Hepatocyte (in vitro differentiated cells): ENCODE measurements around the gene RBM4B. TPM values are rescaled to one million over a fixed set of nuclear protein-coding genes. Genes with fewer than 3 reads are reported as not detected.
A peak's percentile ranks its signal among the peaks of the same experiment; 100 is the strongest.

Source experiments
- DNase-seq: peaks from one replicate; pipeline ENCODE4 v3.0.0-alpha.2; 2016; ENCODE audit warnings: low spot score
- H2AFZ ChIP-seq: fragments of 200-600 bp; sonication (generic); 2 replicates; pipeline ENCODE4 v1.6.0; 2016; ENCODE audit warnings: antibody characterized with exemption, mild to moderate bottlenecking
- H3K27ac ChIP-seq: fragments of 200-600 bp; sonication (generic); 2 replicates; pipeline ENCODE4 v1.5.1; 2016; ENCODE audit warnings: mild to moderate bottlenecking
- H3K27me3 ChIP-seq: fragments of 200-600 bp; sonication (generic); 2 replicates; pipeline ENCODE4 v1.6.1; 2016
- H3K36me3 ChIP-seq: fragments of 200-600 bp; sonication (generic); replicated peaks from 2 replicates; pipeline ENCODE4 v1.5.1; 2016; ENCODE audit warnings: low read depth; ENCODE audit not compliant: insufficient read depth
- H3K4me1 ChIP-seq: fragments of 200-600 bp; sonication (generic); 2 replicates; pipeline ENCODE4 v1.5.1; 2016; ENCODE audit warnings: mild to moderate bottlenecking, moderate library complexity; ENCODE audit not compliant: insufficient read depth
- H3K4me2 ChIP-seq: fragments of 200-600 bp; sonication (generic); 2 replicates; pipeline ENCODE4 v1.6.0; 2016
- H3K4me3 ChIP-seq: fragments of 200-600 bp; sonication (generic); 2 replicates; pipeline ENCODE4 v1.5.1; 2016; ENCODE audit warnings: mild to moderate bottlenecking
- H3K79me2 ChIP-seq: fragments of 200-600 bp; sonication (generic); 2 replicates; pipeline ENCODE4 v1.6.0; 2017; ENCODE audit warnings: mild to moderate bottlenecking
- H3K9me2 ChIP-seq: fragments of 200-600 bp; sonication (generic); replicated peaks from 2 replicates; pipeline ENCODE4 v1.6.0; 2017; ENCODE audit warnings: mild to moderate bottlenecking; ENCODE audit not compliant: insufficient read depth
- H3K9me3 ChIP-seq: fragments of 200-600 bp; sonication (generic); 2 replicates; pipeline ENCODE4 v1.5.1; 2016; ENCODE audit warnings: low read depth, mild to moderate bottlenecking
- H4K20me1 ChIP-seq: fragments of 200-600 bp; sonication (generic); 2 replicates; pipeline ENCODE4 v1.6.0; 2016; ENCODE audit warnings: mild to moderate bottlenecking; ENCODE audit not compliant: insufficient read depth, poor library complexity, severe bottlenecking
- CTCF ChIP-seq: fragments of 200-600 bp; sonication (generic); IDR thresholded peaks from 2 replicates; pipeline ENCODE4 v1.5.1; 2016; ENCODE audit warnings: antibody characterized with exemption, mild to moderate bottlenecking; ENCODE audit not compliant: poor library complexity
- EZH2 ChIP-seq: fragments of 200-600 bp; sonication (generic); IDR thresholded peaks from 2 replicates; pipeline ENCODE4 v1.6.1; 2016; ENCODE audit warnings: antibody characterized with exemption, mild to moderate bottlenecking, borderline replicate concordance
- EZH2phosphoT487 ChIP-seq: fragments of 200-600 bp; sonication (generic); IDR thresholded peaks from one replicate; pipeline ENCODE4 v1.6.1; 2018; ENCODE audit warnings: antibody characterized with exemption, mild to moderate bottlenecking, low read depth, moderate library complexity; ENCODE audit not compliant: unreplicated experiment, severe bottlenecking
- WGBS: methylation state at CpG from one replicate; pipeline ENCODE4 v1.1.6; 2016; ENCODE audit warnings: low lambda C conversion rate; ENCODE audit errors: missing lambda C conversion rate; 5-methylcytosine and 5-hydroxymethylcytosine counted together
- polyA plus RNA-seq: library from polyadenylated mRNA; unstranded; fragments of >200 nt; fragmentation: Nextera tagmentation; extraction: Ambion mirVana; gene quantifications from 2 replicates; pipeline ENCODE4 v1.2.1, GENCODE V29; 2016
- total RNA-seq: library from RNA; depleted of rRNA; stranded (reverse); fragments of >200 nt; gene quantifications from 2 replicates; pipeline ENCODE4 v1.2.3, GENCODE V29; 2014

Gene RBM4B
- total and polyA plus RNA-seq, 2 experiments from 2014 or later = 25.7 to 33.4 TPM

GRCh38 chr11:66705587-66706335, 28.1 kb upstream of the RBM4B start:
- Histone ChIP-seq H3K4me1 (no peaks in the 10 kb centered on the region), H3K4me3 (no peak overlapping the region), H2AFZ (no peak overlapping the region), H3K27me3 (no peaks in the 10 kb centered on the region), H3K27ac (no peak overlapping the region), H3K4me2 (no peak overlapping the region), H4K20me1 (no peaks in the 10 kb centered on the region), H3K79me2 (no peaks in the 10 kb centered on the region), H3K9me3 (no peaks in the 10 kb centered on the region), H3K36me3 (no peaks in the 10 kb centered on the region), H3K9me2 (no peaks in the 10 kb centered on the region)
- no peak for TF ChIP-seq EZH2
- no peak for TF ChIP-seq EZH2phosphoT487
- TF ChIP-seq CTCF = no peak
- 96% methylated on average over 26 of the region's 26 CpGs for WGBS
- DNase-seq = no peak

- Histone ChIP-seq H3K9me2 (no peaks in the 10 kb centered on the region), H3K4me2 (no peak overlapping the region), H3K4me3 (no peak overlapping the region), H3K27me3 (no peaks in the 10 kb centered on the region), H3K36me3 (no peaks in the 10 kb centered on the region), H2AFZ (no peak overlapping the region), H3K79me2 (no peaks in the 10 kb centered on the region), H3K27ac (no peak overlapping the region), H3K9me3 (no peaks in the 10 kb centered on the region), H3K4me1 (no peaks in the 10 kb centered on the region), H4K20me1 (no peaks in the 10 kb centered on the region)
- TF ChIP-seq EZH2 (no peak), CTCF (no peak), EZH2phosphoT487 (no peak)
- 95% methylated on average over 44 of the region's 46 CpGs for WGBS
- no peak for DNase-seq
Measured at GRCh38 chr11:66704659-66705360, 27.1 kb upstream of the RBM4B start.

- Histone ChIP-seq H3K4me2 (no peak overlapping the region), H3K27ac (no peak overlapping the region), H3K9me2 (no peaks in the 10 kb centered on the region), H4K20me1 (no peaks in the 10 kb centered on the region), H3K36me3 (no peaks in the 10 kb centered on the region), H2AFZ (no peak overlapping the region), H3K27me3 (no peaks in the 10 kb centered on the region), H3K79me2 (no peaks in the 10 kb centered on the region), H3K4me1 (no peaks in the 10 kb centered on the region), H3K4me3 (no peak overlapping the region), H3K9me3 (no peaks in the 10 kb centered on the region)
- peak; percentile 56 for DNase-seq
- 95% methylated on average over 10 of the region's 10 CpGs for WGBS
- TF ChIP-seq EZH2phosphoT487 (no peak), CTCF (no peak), EZH2 (no peak)
Measured at GRCh38 chr11:66701432-66702240, 23.9 kb upstream of the RBM4B start.
